Keratinocyte (primary cell): ENCODE results near the gene FLT3. TPM values are rescaled to one million over a fixed set of nuclear protein-coding genes. Genes with fewer than 3 reads are reported as not detected.

ENCODE experiments used
- DNase-seq: peaks from one replicate; pipeline ENCODE4 v3.0.0-alpha.2; 2011; ENCODE audit warnings: low read depth, missing footprints, low spot score
- FAIRE-seq: peaks from 2 replicates; lab custom pipeline; 2011; peaks lifted over from hg19 to GRCh38; lab: Jason Lieb, UNC
- H2AFZ ChIP-seq: 2 replicates; pipeline ENCODE4 v1.6.0; 2012; ENCODE audit warnings: low read length, control low read depth, inconsistent platforms; ENCODE audit not compliant: control insufficient read depth
- H3K27ac ChIP-seq: 2 replicates; pipeline ENCODE4 v1.5.1; 2011; ENCODE audit warnings: low read length; ENCODE audit not compliant: control insufficient read depth, insufficient read depth
- H3K27me3 ChIP-seq: 3 replicates; pipeline ENCODE4 v1.6.0; 2011; ENCODE audit warnings: low read length; ENCODE audit not compliant: control insufficient read depth, insufficient read depth; ENCODE audit errors: extremely low read depth
- H3K36me3 ChIP-seq, 2 experiments: 2 replicates in 1 of 2; 3 replicates in 1 of 2; pipeline ENCODE4 v1.5.1; 2011; ENCODE audit warnings: low read length in 2 of 2, mild to moderate bottlenecking in 1 of 2; ENCODE audit not compliant: control insufficient read depth in 2 of 2, insufficient read depth in 2 of 2; ENCODE audit errors: extremely low read depth in 1 of 2
- H3K4me1 ChIP-seq: 3 replicates; pipeline ENCODE4 v1.5.1; 2011; ENCODE audit warnings: low read length; ENCODE audit not compliant: control insufficient read depth, insufficient read depth; ENCODE audit errors: extremely low read depth
- H3K4me2 ChIP-seq: 3 replicates; pipeline ENCODE4 v1.6.0; 2011; ENCODE audit warnings: low read depth, low read length; ENCODE audit not compliant: control insufficient read depth, insufficient read depth; ENCODE audit errors: extremely low read depth
- H3K4me3 ChIP-seq, 3 experiments: fragments of 200-600 bp in 1 of 3; sonication (generic) in 1 of 3; 2 replicates in 2 of 3; 3 replicates in 1 of 3; pipeline ENCODE4 v1.5.1; 2011 to 2016; ENCODE audit warnings: low read length in 3 of 3, mild to moderate bottlenecking in 3 of 3, control low read depth in 2 of 3, inconsistent platforms in 1 of 3, low read depth in 1 of 3, mixed read lengths in 1 of 3, mixed run types in 1 of 3, moderate library complexity in 1 of 3; ENCODE audit not compliant: control insufficient read depth in 2 of 3, insufficient read depth in 2 of 3; ENCODE audit errors: extremely low read depth in 1 of 3
- H3K79me2 ChIP-seq: 2 replicates; pipeline ENCODE4 v1.6.0; 2012; ENCODE audit warnings: low read length; ENCODE audit not compliant: control insufficient read depth, insufficient read depth
- H3K9ac ChIP-seq: 3 replicates; pipeline ENCODE4 v1.6.0; 2011; ENCODE audit warnings: low read length; ENCODE audit not compliant: control insufficient read depth, insufficient read depth; ENCODE audit errors: extremely low read depth
- H3K9me1 ChIP-seq: 3 replicates; pipeline ENCODE4 v1.6.0; 2011; ENCODE audit warnings: low read length; ENCODE audit not compliant: control insufficient read depth, insufficient read depth; ENCODE audit errors: extremely low read depth
- H3K9me3 ChIP-seq: 2 replicates; pipeline ENCODE4 v1.5.1; 2012; ENCODE audit warnings: low read depth, low read length; ENCODE audit not compliant: control insufficient read depth
- H4K20me1 ChIP-seq: 3 replicates; pipeline ENCODE4 v1.6.0; 2011; ENCODE audit warnings: low read length; ENCODE audit not compliant: control insufficient read depth, insufficient read depth; ENCODE audit errors: extremely low read depth
- EZH2 ChIP-seq: IDR thresholded peaks from one replicate; pipeline ENCODE4 v1.6.1; 2012; ENCODE audit warnings: inconsistent platforms, mild to moderate bottlenecking, low read length, moderate library complexity
- dilution Hi-C: fragments of 300-500 bp; cut with MboI; formaldehyde crosslinking; loops from one replicate; pipeline ENCODE4 v1.7.0; 2020; ENCODE audit warnings: low sequenced_read_pairs; ENCODE audit not compliant: extremely low pct_ligation_motif_present
- polyA plus RNA-seq, 5 experiments: library from polyadenylated mRNA; depleted of rRNA in 3 of 5; stranded (reverse) in 3 of 5; stranded (forward) in 1 of 5; unstranded in 1 of 5; fragments of >200 nt; gene quantifications; 1 replicate in 1 of 5; 2 replicates in 3 of 5; 3 replicates in 1 of 5; pipeline versions ENCODE4 v1.2.1 to v1.2.3, GENCODE V29; 2011 to 2012; ENCODE audit warnings: missing spikeins in 2 of 5, low read depth in 1 of 5, low replicate concordance in 1 of 5
- TF ChIP-seq, protein P1 (sequence below), 3 experiments: IDR thresholded peaks in 1 of 3; conservative IDR thresholded peaks in 1 of 3; optimal IDR thresholded peaks in 1 of 3; 2 replicates in 2 of 3; 3 replicates in 1 of 3; pipeline versions ENCODE3 to v1.5.1; 2011; ENCODE audit warnings: low read length in 3 of 3, mild to moderate bottlenecking in 3 of 3, moderate library complexity in 2 of 3, control low read depth in 1 of 3, inconsistent platforms in 1 of 3; ENCODE audit not compliant: insufficient read depth in 2 of 3; ENCODE audit errors: extremely low read depth in 1 of 3

Gene FLT3
- polyA plus RNA-seq, 1 donor (not counting 4 experiments of a cell fraction or from before 2014, with no cell fraction given), result not detected

DNA sequence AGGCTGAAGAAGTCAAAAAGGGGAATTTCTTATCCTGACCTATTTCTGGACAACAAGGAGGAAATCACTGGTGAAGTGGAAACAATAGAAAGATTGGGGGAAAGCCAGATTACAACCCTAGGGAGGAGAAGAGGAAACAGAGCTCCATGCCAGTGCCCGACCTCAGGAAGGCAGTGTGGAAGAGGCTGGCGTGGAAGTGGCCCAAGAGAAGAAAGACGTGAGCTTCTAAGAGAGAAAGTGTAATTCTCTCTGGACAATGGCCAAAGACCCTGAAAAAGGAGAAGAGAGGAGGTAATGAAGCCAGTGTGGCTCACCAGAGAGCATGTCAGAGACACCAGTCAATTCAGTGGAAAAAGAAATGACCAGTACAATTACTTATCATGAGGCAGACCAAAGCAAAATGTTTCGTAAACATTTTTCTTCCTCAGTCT, 59.3 kb downstream of the FLT3 start:
- Histone ChIP-seq H3K27me3 (peaks cover 3% of the 10 kb centered on the region), H3K9me3 (no peaks in the 10 kb centered on the region), H3K79me2 (no peaks in the 10 kb centered on the region), H3K9ac (no peak overlapping the region), H3K27ac (no peak overlapping the region), H3K4me3 (no peak overlapping the region), H3K4me1 (no peaks in the 10 kb centered on the region), H4K20me1 (no peaks in the 10 kb centered on the region), H3K36me3 (no peaks in the 10 kb centered on the region), H3K4me2 (no peak overlapping the region), H3K9me1 (no peaks in the 10 kb centered on the region), H2AFZ (no peak overlapping the region)
- dilution Hi-C loops, result no loop called here
- no peak for DNase-seq
- no peak for TF ChIP-seq EZH2
- TF ChIP-seq, protein P1, sequence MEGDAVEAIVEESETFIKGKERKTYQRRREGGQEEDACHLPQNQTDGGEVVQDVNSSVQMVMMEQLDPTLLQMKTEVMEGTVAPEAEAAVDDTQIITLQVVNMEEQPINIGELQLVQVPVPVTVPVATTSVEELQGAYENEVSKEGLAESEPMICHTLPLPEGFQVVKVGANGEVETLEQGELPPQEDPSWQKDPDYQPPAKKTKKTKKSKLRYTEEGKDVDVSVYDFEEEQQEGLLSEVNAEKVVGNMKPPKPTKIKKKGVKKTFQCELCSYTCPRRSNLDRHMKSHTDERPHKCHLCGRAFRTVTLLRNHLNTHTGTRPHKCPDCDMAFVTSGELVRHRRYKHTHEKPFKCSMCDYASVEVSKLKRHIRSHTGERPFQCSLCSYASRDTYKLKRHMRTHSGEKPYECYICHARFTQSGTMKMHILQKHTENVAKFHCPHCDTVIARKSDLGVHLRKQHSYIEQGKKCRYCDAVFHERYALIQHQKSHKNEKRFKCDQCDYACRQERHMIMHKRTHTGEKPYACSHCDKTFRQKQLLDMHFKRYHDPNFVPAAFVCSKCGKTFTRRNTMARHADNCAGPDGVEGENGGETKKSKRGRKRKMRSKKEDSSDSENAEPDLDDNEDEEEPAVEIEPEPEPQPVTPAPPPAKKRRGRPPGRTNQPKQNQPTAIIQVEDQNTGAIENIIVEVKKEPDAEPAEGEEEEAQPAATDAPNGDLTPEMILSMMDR (optimal IDR thresholded peaks at IDR 0.05 in 1 of 3, IDR thresholded peaks at IDR 0.05 in 1 of 3, conservative IDR thresholded peaks at IDR 0.05 in 1 of 3; ENCODE audit: extremely low read depth in 1 of 3, insufficient read depth in 2 of 3, low read length in 3 of 3), result no peak
- FAIRE-seq, result no peak

DNA sequence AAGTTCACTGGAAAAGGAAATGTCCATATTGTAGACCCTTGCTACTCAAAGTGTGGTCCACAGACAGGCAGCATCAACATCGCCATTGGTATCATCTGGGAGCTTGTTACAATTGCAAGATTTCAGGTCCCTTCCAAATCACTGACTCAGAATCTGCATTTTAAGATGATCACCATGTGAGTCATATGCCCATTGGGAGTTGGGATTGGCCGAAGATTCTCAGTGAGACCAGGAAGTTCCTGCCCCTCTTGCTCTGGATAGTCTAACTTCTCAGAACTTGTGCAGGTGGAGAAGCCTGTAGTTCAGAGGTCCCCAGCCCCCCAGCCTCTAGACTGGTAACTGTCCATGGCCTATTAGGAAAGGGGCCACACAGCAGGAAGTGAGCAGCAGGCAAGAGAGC, 63.0 kb downstream of the FLT3 start:
- Histone ChIP-seq H3K79me2 (no peaks in the 10 kb centered on the region), H4K20me1 (no peaks in the 10 kb centered on the region), H3K27ac (no peak overlapping the region), H3K27me3 (peaks cover 3% of the 10 kb centered on the region), H3K9me1 (no peaks in the 10 kb centered on the region), H3K4me2 (no peak overlapping the region), H3K9me3 (no peaks in the 10 kb centered on the region), H3K36me3 (no peaks in the 10 kb centered on the region), H3K4me3 (no peak overlapping the region), H3K9ac (no peak overlapping the region), H2AFZ (no peak overlapping the region), H3K4me1 (no peaks in the 10 kb centered on the region)
- FAIRE-seq (no peak), DNase-seq (no peak)
- TF ChIP-seq, protein P1 (optimal IDR thresholded peaks at IDR 0.05 in 1 of 3, IDR thresholded peaks at IDR 0.05 in 1 of 3, conservative IDR thresholded peaks at IDR 0.05 in 1 of 3; ENCODE audit: extremely low read depth in 1 of 3, insufficient read depth in 2 of 3, low read length in 3 of 3), result no peak
- TF ChIP-seq EZH2, result no peak
- dilution Hi-C loops, result no loop called here
